Embryonic facial prominence (tissue), 1 donor: ENCODE data around the gene C15orf39.
"Not testable (repeated sequence)": the region's sequence is repeated elsewhere in the genome, so short reads cannot be mapped to it uniquely, and the experiment has no call there.

ENCODE experiments used
- DNase-seq: peaks from one replicate; pipeline ENCODE4 v3.0.0-alpha.2; 2016; ENCODE audit errors: extremely low spot score

Gene C15orf39

GRCh38 chr15:75201616-75202250 lies at the start of gene C15orf39:
TSS of gene C15orf39 (plus strand) at chr15:75201882. CDS start at chr15:75206049, 4,167 bp downstream.
- peak; percentile 34 for DNase-seq

- no peak for DNase-seq
These were observed 49.2 kb upstream of the C15orf39 start for GRCh38 chr15:75152382-75153079.

- no peak for DNase-seq
These were observed 48.6 kb upstream of the C15orf39 start for GRCh38 chr15:75153087-75153486.

GRCh38 chr15:75153565-75154276 lies 48.0 kb upstream of the C15orf39 start:
- DNase-seq: no peak

- DNase-seq: no peak
These were observed 47.1 kb upstream of the C15orf39 start for GRCh38 chr15:75154461-75155062.

GRCh38 chr15:75156326-75157215 lies 45.1 kb upstream of the C15orf39 start:
- no peak for DNase-seq

- no peak for DNase-seq
These were observed 43.3 kb upstream of the C15orf39 start for GRCh38 chr15:75158402-75158801.

- DNase-seq: no peak
These were observed 42.4 kb upstream of the C15orf39 start for GRCh38 chr15:75159244-75159643.

GRCh38 chr15:75161106-75161916 lies 40.4 kb upstream of the C15orf39 start:
- DNase-seq: no peak

GRCh38 chr15:75161917-75162414 lies 39.7 kb upstream of the C15orf39 start:
- no peak for DNase-seq

GRCh38 chr15:75163150-75163564 lies 38.5 kb upstream of the C15orf39 start:
- DNase-seq: no peak

GRCh38 chr15:75164625-75165350 lies 36.9 kb upstream of the C15orf39 start:
- DNase-seq: no peak

- not testable (repeated sequence) for DNase-seq
These were observed 35.1 kb upstream of the C15orf39 start for GRCh38 chr15:75166489-75167063.

GRCh38 chr15:75167588-75168350 lies 33.9 kb upstream of the C15orf39 start:
- no peak for DNase-seq

- DNase-seq: no peak
These were observed 33.3 kb upstream of the C15orf39 start for GRCh38 chr15:75168374-75168773.

- no peak for DNase-seq
These were observed 31.5 kb upstream of the C15orf39 start for GRCh38 chr15:75170203-75170602.

GRCh38 chr15:75170711-75171341 lies 30.9 kb upstream of the C15orf39 start:
- no peak for DNase-seq

GRCh38 chr15:75171408-75171807 lies 30.3 kb upstream of the C15orf39 start:
- no peak for DNase-seq
